Muscle layer of duodenum (tissue), 2 donors: ENCODE data around the gene TTC8.

Experiments used
- H3K27ac ChIP-seq: one replicate; pipeline ENCODE4 v1.7.0; 2013; ENCODE audit warnings: mild to moderate bottlenecking, low read length
- H3K27me3 ChIP-seq: one replicate; pipeline ENCODE4 v1.7.0; 2013; ENCODE audit warnings: low read depth, mild to moderate bottlenecking, control low read depth, low read length
- H3K36me3 ChIP-seq, 2 donors: one replicate each; pipeline ENCODE4 v1.7.0; 2013; ENCODE audit warnings: low read length in 2 of 2, control low read depth in 1 of 2, mild to moderate bottlenecking in 1 of 2; ENCODE audit not compliant: insufficient read depth in 2 of 2, control insufficient read depth in 1 of 2
- H3K4me1 ChIP-seq, 2 donors: one replicate each; pipeline ENCODE4 v1.7.0; 2013; ENCODE audit warnings: low read length in 2 of 2, mild to moderate bottlenecking in 2 of 2, control low read depth in 1 of 2, moderate library complexity in 1 of 2; ENCODE audit not compliant: insufficient read depth in 2 of 2, control insufficient read depth in 1 of 2
- H3K4me3 ChIP-seq, 2 donors: one replicate each; pipeline ENCODE4 v1.7.0; 2013; ENCODE audit warnings: low read length in 2 of 2, low read depth in 1 of 2, mild to moderate bottlenecking in 1 of 2
- H3K9me3 ChIP-seq, 2 donors: one replicate each; pipeline ENCODE4 v1.7.0; 2013; ENCODE audit warnings: low read length in 2 of 2, control low read depth in 1 of 2, mild to moderate bottlenecking in 1 of 2; ENCODE audit not compliant: control insufficient read depth in 1 of 2
- donor health status: healthy.

TTC8 gene

DNA sequence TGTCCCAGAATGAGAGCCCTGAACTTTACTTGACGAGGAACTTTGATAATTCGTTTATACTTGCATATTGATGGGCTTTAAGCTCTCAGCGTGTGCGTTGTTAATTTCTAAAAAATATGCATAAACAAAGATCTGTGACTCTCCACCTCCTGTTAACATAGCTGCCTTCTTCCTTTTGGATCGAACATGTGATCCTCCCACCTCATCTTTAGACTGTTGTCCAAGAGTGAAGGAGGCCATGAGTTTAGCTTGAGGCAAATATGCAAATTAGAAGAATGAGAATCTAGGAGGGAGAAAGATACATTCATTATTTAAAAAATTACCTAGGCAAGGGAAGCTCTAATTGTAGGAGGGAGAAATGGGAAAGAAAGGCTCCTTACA, 617 bp downstream of the TTC8 start:
- peaks cover 0 to 10% of the 10 kb centered on the region in 2 donors for H3K4me1 ChIP-seq
- peak overlapping the region; percentile 77 to 92 for H3K4me3 ChIP-seq
- no peaks in the 10 kb centered on the region for H3K27me3 ChIP-seq
- H3K36me3 ChIP-seq: no peaks in the 10 kb centered on the region
- no peaks in the 10 kb centered on the region for H3K9me3 ChIP-seq
- peak overlapping the region; percentile 89 for H3K27ac ChIP-seq

DNA sequence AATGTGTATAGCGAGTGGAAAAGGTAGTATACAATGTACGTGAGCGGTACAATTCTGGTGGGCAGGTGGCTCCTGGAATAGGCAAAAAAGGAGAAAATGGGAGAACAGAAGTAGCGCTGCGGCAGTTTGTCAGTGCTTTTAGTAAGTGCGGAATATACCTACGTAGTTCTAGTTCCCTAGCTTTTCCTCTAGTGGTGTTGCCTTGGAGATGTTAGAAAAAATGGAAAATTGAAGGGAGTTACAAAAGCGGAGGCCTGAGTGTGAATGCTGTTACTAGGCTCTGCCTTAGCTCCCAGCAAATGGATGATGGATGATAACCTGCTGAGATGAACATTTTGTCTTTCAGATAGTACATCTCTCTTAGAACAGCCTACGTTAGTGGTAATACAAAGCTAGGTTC, 1.1 kb downstream of the TTC8 start:
- H3K27ac ChIP-seq: no peak overlapping the region
- H3K4me3 ChIP-seq: peak overlapping the region; percentile 77 to 92
- no peaks in the 10 kb centered on the region for H3K9me3 ChIP-seq
- no peaks in the 10 kb centered on the region for H3K27me3 ChIP-seq
- H3K4me1 ChIP-seq: peaks cover 0 to 10% of the 10 kb centered on the region in 2 donors
- no peaks in the 10 kb centered on the region for H3K36me3 ChIP-seq

- no peak overlapping the region for H3K27ac ChIP-seq
- H3K4me3 ChIP-seq: no peak overlapping the region
- H3K36me3 ChIP-seq: no peaks in the 10 kb centered on the region
- H3K9me3 ChIP-seq: no peaks in the 10 kb centered on the region
- H3K4me1 ChIP-seq: peaks cover 0 to 26% of the 10 kb centered on the region in 2 donors
- H3K27me3 ChIP-seq: no peaks in the 10 kb centered on the region
Measured at GRCh38 chr14:88829188-88829587, 4.7 kb downstream of the TTC8 start.

GRCh38 chr14:88829685-88830302, 5.3 kb downstream of the TTC8 start:
- Histone ChIP-seq H3K4me3 (no peak overlapping the region), H3K27ac (no peak overlapping the region), H3K9me3 (no peaks in the 10 kb centered on the region), H3K36me3 (no peaks in the 10 kb centered on the region), H3K27me3 (no peaks in the 10 kb centered on the region), H3K4me1 (peaks cover 0 to 31% of the 10 kb centered on the region in 2 donors)

- Histone ChIP-seq H3K27ac (no peak overlapping the region), H3K36me3 (no peaks in the 10 kb centered on the region), H3K9me3 (no peaks in the 10 kb centered on the region), H3K4me1 (peaks cover 4 to 31% of the 10 kb centered on the region in 2 donors), H3K4me3 (no peak overlapping the region), H3K27me3 (no peaks in the 10 kb centered on the region)
Measured at GRCh38 chr14:88831284-88831683, 6.8 kb downstream of the TTC8 start.

- Histone ChIP-seq H3K27ac (no peak overlapping the region), H3K4me1 (peaks cover 4 to 31% of the 10 kb centered on the region in 2 donors), H3K36me3 (no peaks in the 10 kb centered on the region), H3K4me3 (no peak overlapping the region), H3K9me3 (no peaks in the 10 kb centered on the region), H3K27me3 (no peaks in the 10 kb centered on the region)
Measured at GRCh38 chr14:88834883-88835431, 10.5 kb downstream of the TTC8 start.

GRCh38 chr14:88835661-88836060, 11.2 kb downstream of the TTC8 start:
- H3K36me3 ChIP-seq: peaks cover 0 to under 1% of the 10 kb centered on the region in 2 donors
- H3K4me3 ChIP-seq: no peak overlapping the region
- H3K9me3 ChIP-seq: no peaks in the 10 kb centered on the region
- H3K27me3 ChIP-seq: no peaks in the 10 kb centered on the region
- peaks cover 4 to 31% of the 10 kb centered on the region in 2 donors for H3K4me1 ChIP-seq
- H3K27ac ChIP-seq: no peak overlapping the region

DNA sequence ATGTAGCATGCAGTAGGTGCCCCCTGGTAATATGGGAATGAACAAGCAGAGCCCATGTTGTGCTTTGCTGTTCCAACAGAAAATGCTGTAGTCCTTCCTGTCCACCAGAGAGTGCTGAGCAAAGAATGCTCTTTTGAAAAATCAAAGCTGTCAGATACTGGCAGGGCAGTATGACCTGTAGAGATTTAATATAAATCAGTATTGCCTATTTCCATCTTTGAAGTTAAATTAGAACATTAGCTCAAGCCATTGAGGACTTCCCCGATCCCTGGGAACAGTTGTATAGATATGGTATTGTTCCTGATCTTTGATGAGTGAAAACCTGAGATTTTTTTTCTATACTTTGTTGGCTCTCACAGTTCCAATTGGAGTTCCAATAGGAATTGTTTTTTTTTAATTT, 13.0 kb downstream of the TTC8 start:
- Histone ChIP-seq H3K9me3 (no peaks in the 10 kb centered on the region), H3K27ac (no peak overlapping the region), H3K4me3 (no peak overlapping the region), H3K4me1 (peaks cover 4 to 19% of the 10 kb centered on the region in 2 donors), H3K36me3 (peaks cover 0 to 6% of the 10 kb centered on the region in 2 donors), H3K27me3 (no peaks in the 10 kb centered on the region)

- H3K4me3 ChIP-seq: no peak overlapping the region
- no peak overlapping the region for H3K27ac ChIP-seq
- no peaks in the 10 kb centered on the region for H3K9me3 ChIP-seq
- no peaks in the 10 kb centered on the region for H3K27me3 ChIP-seq
- peaks cover 4 to 19% of the 10 kb centered on the region in 2 donors for H3K4me1 ChIP-seq
- H3K36me3 ChIP-seq: peaks cover 0 to 6% of the 10 kb centered on the region in 2 donors
Measured at GRCh38 chr14:88838015-88838414, 13.6 kb downstream of the TTC8 start.

- Histone ChIP-seq H3K4me1 (peaks cover 0 to 2% of the 10 kb centered on the region in 2 donors), H3K27ac (no peak overlapping the region), H3K27me3 (no peaks in the 10 kb centered on the region), H3K36me3 (peaks cover 0 to 9% of the 10 kb centered on the region in 2 donors), H3K4me3 (no peak overlapping the region), H3K9me3 (no peaks in the 10 kb centered on the region)
Measured at GRCh38 chr14:88840926-88841325, 16.5 kb downstream of the TTC8 start.

DNA sequence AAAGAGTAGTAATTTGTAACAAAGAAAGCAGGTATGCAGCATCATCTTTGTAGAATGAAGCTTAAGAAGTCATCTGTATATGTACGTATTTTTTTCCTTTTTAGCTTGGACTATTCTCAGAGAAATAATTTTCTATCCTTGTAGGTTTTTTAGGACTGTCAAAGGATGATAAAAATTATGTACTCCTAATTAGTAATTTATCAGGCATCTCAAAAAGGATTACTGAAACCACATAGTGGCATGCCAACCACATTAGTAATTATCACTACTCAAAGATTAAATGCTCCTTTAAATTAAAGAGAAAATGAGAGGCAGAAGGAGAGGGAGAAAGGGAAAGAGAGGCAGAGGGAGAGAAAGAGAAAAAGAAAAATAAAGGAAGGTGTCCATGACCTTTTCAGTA, 17.3 kb downstream of the TTC8 start:
- no peak overlapping the region for H3K4me3 ChIP-seq
- H3K27me3 ChIP-seq: no peaks in the 10 kb centered on the region
- H3K4me1 ChIP-seq: no peaks in the 10 kb centered on the region
- H3K27ac ChIP-seq: no peak overlapping the region
- peaks cover 0 to 9% of the 10 kb centered on the region in 2 donors for H3K36me3 ChIP-seq
- no peaks in the 10 kb centered on the region for H3K9me3 ChIP-seq

GRCh38 chr14:88842414-88842813, 18.0 kb downstream of the TTC8 start:
- H3K4me3 ChIP-seq: no peak overlapping the region
- H3K36me3 ChIP-seq: peaks cover 0 to 9% of the 10 kb centered on the region in 2 donors
- no peaks in the 10 kb centered on the region for H3K9me3 ChIP-seq
- no peak overlapping the region for H3K27ac ChIP-seq
- H3K4me1 ChIP-seq: no peaks in the 10 kb centered on the region
- H3K27me3 ChIP-seq: no peaks in the 10 kb centered on the region
